ENCODE measurements around the gene LAMC3. TPM values are rescaled to one million over a fixed set of nuclear protein-coding genes. Genes with fewer than 3 reads are reported as not detected.

The LAMC3 gene
- total RNA-seq, 1 donor = not detected

GRCh38 chr9:130991778-130992681 is 16.9 kb upstream of the LAMC3 start:
- no peak overlapping the region for H2AFZ ChIP-seq (ENCODE audit: low read length)
- peaks cover 19% of the 10 kb centered on the region for H3K27me3 ChIP-seq (ENCODE audit: insufficient read depth, low read length)
- H3K27ac ChIP-seq (ENCODE audit: low read depth, low read length) = no peak overlapping the region
- no peaks in the 10 kb centered on the region for H4K20me1 ChIP-seq (ENCODE audit: insufficient read depth, low read length)
- no peak overlapping the region for H3K4me2 ChIP-seq (ENCODE audit: insufficient read depth, low read length)
- no peak overlapping the region for H3K4me3 ChIP-seq (ENCODE audit: insufficient read depth, low read length)
- H3K9me3 ChIP-seq (ENCODE audit: low read depth, low read length) = no peaks in the 10 kb centered on the region
- DNase-seq (ENCODE audit: insufficient read length, low spot score, missing footprints) = peak; percentile 71
- H3K4me1 ChIP-seq (ENCODE audit: insufficient read depth, low read length) = no peaks in the 10 kb centered on the region
- no peaks in the 10 kb centered on the region for H3K79me2 ChIP-seq (ENCODE audit: insufficient read depth, low read length)
- no peaks in the 10 kb centered on the region for H3K36me3 ChIP-seq (ENCODE audit: insufficient read depth, low read length)
- TF ChIP-seq CTCF (IDR thresholded peaks at IDR 0.05; ENCODE audit: extremely low read depth, low read depth, low read length) = no peak

GRCh38 chr9:130992682-130993032 is 16.3 kb upstream of the LAMC3 start:
- no peak overlapping the region for H3K4me2 ChIP-seq (ENCODE audit: insufficient read depth, low read length)
- H3K36me3 ChIP-seq (ENCODE audit: insufficient read depth, low read length) = no peaks in the 10 kb centered on the region
- H3K27me3 ChIP-seq (ENCODE audit: insufficient read depth, low read length) = peaks cover 13% of the 10 kb centered on the region
- H3K4me1 ChIP-seq (ENCODE audit: insufficient read depth, low read length) = no peaks in the 10 kb centered on the region
- H3K9me3 ChIP-seq (ENCODE audit: low read depth, low read length) = no peaks in the 10 kb centered on the region
- H3K79me2 ChIP-seq (ENCODE audit: insufficient read depth, low read length) = no peaks in the 10 kb centered on the region
- H3K27ac ChIP-seq (ENCODE audit: low read depth, low read length) = no peak overlapping the region
- H3K4me3 ChIP-seq (ENCODE audit: insufficient read depth, low read length) = no peak overlapping the region
- no peak overlapping the region for H2AFZ ChIP-seq (ENCODE audit: low read length)
- no peaks in the 10 kb centered on the region for H4K20me1 ChIP-seq (ENCODE audit: insufficient read depth, low read length)
- no peak for TF ChIP-seq CTCF (IDR thresholded peaks at IDR 0.05; ENCODE audit: extremely low read depth, low read depth, low read length)
- DNase-seq (ENCODE audit: insufficient read length, low spot score, missing footprints) = peak; percentile 68

- H3K4me2 ChIP-seq (ENCODE audit: insufficient read depth, low read length) = no peak overlapping the region
- H4K20me1 ChIP-seq (ENCODE audit: insufficient read depth, low read length) = no peaks in the 10 kb centered on the region
- TF ChIP-seq CTCF (IDR thresholded peaks at IDR 0.05; ENCODE audit: extremely low read depth, low read depth, low read length) = no peak
- H3K9me3 ChIP-seq (ENCODE audit: low read depth, low read length) = no peaks in the 10 kb centered on the region
- no peaks in the 10 kb centered on the region for H3K4me1 ChIP-seq (ENCODE audit: insufficient read depth, low read length)
- no peak overlapping the region for H2AFZ ChIP-seq (ENCODE audit: low read length)
- H3K36me3 ChIP-seq (ENCODE audit: insufficient read depth, low read length) = no peaks in the 10 kb centered on the region
- no peak overlapping the region for H3K27ac ChIP-seq (ENCODE audit: low read depth, low read length)
- no peak overlapping the region for H3K4me3 ChIP-seq (ENCODE audit: insufficient read depth, low read length)
- H3K79me2 ChIP-seq (ENCODE audit: insufficient read depth, low read length) = no peaks in the 10 kb centered on the region
- peak; percentile 65 for DNase-seq (ENCODE audit: insufficient read length, low spot score, missing footprints)
- peaks cover 5% of the 10 kb centered on the region for H3K27me3 ChIP-seq (ENCODE audit: insufficient read depth, low read length)
Observed at GRCh38 chr9:130993303-130994030, 15.5 kb upstream of the LAMC3 start.
